Ovary (tissue), 3 donors: ENCODE results near the gene PRODH2.

Source experiments
- CTCF ChIP-seq, 3 donors: fragments of 450-650 bp in 2 of 3; fragments of 200-600 bp in 1 of 3; IDR thresholded peaks; one replicate each; pipeline versions ENCODE4 v1.5.1 to v1.8.0; 2016 to 2022; ENCODE audit warnings: antibody characterized with exemption in 3 of 3, mild to moderate bottlenecking in 1 of 3
- EP300 ChIP-seq: sonication (generic); formaldehyde crosslinking; IDR thresholded peaks from one replicate; pipeline ENCODE4 v1.6.1; 2017; ENCODE audit warnings: antibody characterized with exemption
- POLR2A ChIP-seq: fragments of 450-650 bp; IDR thresholded peaks from one replicate; pipeline ENCODE4 v1.6.1; 2017; ENCODE audit warnings: antibody characterized with exemption, mild to moderate bottlenecking, moderate library complexity
- donor health status: DM: no; HTN: no; CAD: no.

- TF ChIP-seq CTCF (IDR thresholded peaks at IDR 0.05) = no peak
- no peak for TF ChIP-seq POLR2A
- no peak for TF ChIP-seq EP300
Observed at GRCh38 chr19:35779033-35779432, 33.6 kb downstream of the PRODH2 start.
